Neural cell (in vitro differentiated cells): Measurements from ENCODE around the gene PTPRS. TPM values are rescaled to one million over a fixed set of nuclear protein-coding genes. Genes with fewer than 3 reads are reported as not detected.

Experiments
- H2AFZ ChIP-seq: fragments of 200-600, 300-800 bp; sonication (generic), shearing (Covaris generic); 2 replicates; pipeline ENCODE4 v1.6.0; 2014; ENCODE audit warnings: low read depth, mild to moderate bottlenecking, antibody characterized with exemption, low read length, moderate library complexity
- H3F3A ChIP-seq: fragments of 200-600 bp; shearing (Covaris generic); 2 replicates; pipeline ENCODE4 v1.6.1; 2016; ENCODE audit warnings: mild to moderate bottlenecking, moderate library complexity, mixed read lengths, antibody characterized with exemption, low read length; ENCODE audit not compliant: insufficient read depth, poor library complexity, severe bottlenecking
- H3K27ac ChIP-seq: fragments of 200-600, 300-800 bp; sonication (generic), shearing (Covaris generic); 2 replicates; pipeline ENCODE4 v1.5.1; 2014; ENCODE audit warnings: mild to moderate bottlenecking, low read length, moderate library complexity
- H3K27me3 ChIP-seq: fragments of 300-800, 200-600 bp; sonication (generic), shearing (Covaris generic); 2 replicates; pipeline ENCODE4 v1.6.0; 2014; ENCODE audit warnings: mild to moderate bottlenecking, low read depth, low read length, moderate library complexity; ENCODE audit not compliant: insufficient read depth
- H3K36me3 ChIP-seq: fragments of 300-800, 200-600 bp; sonication (generic), shearing (Covaris generic); 2 replicates; pipeline ENCODE4 v1.5.1; 2014; ENCODE audit warnings: mild to moderate bottlenecking, antibody characterized with exemption, low read length, moderate library complexity; ENCODE audit not compliant: insufficient read depth
- H3K4me2 ChIP-seq: fragments of 300-800, 200-600 bp; sonication (generic), shearing (Covaris generic); 2 replicates; pipeline ENCODE4 v1.6.0; 2014; ENCODE audit warnings: mild to moderate bottlenecking, low read length
- H3K4me3 ChIP-seq: fragments of 300-800, 200-600 bp; sonication (generic), shearing (Covaris generic); 2 replicates; pipeline ENCODE4 v1.5.1; 2014; ENCODE audit warnings: mild to moderate bottlenecking, low read length, moderate library complexity
- H3K79me2 ChIP-seq: fragments of 200-600 bp; shearing (Covaris generic); replicated peaks from 2 replicates; pipeline ENCODE4 v1.6.0; 2014; ENCODE audit warnings: mild to moderate bottlenecking, low read length, moderate library complexity; ENCODE audit not compliant: insufficient read depth
- H3K9ac ChIP-seq: fragments of 300-800, 200-600 bp; sonication (generic), shearing (Covaris generic); 2 replicates; pipeline ENCODE4 v1.6.1; 2016; ENCODE audit warnings: mild to moderate bottlenecking, low read length, mixed read lengths
- H3K9me2 ChIP-seq: fragments of 200-600 bp; shearing (Covaris generic); 2 replicates; pipeline ENCODE4 v1.6.1; 2016; ENCODE audit warnings: mild to moderate bottlenecking, low read length, mixed read lengths; ENCODE audit not compliant: insufficient read depth
- H3K9me3 ChIP-seq: fragments of 200-600, 300-800 bp; sonication (generic), shearing (Covaris generic); 2 replicates; pipeline ENCODE4 v1.6.1; 2016; ENCODE audit warnings: mild to moderate bottlenecking, mixed run types, low read length, moderate library complexity, mixed read lengths
- H4K20me1 ChIP-seq: fragments of 200-600 bp; shearing (Covaris generic); 2 replicates; pipeline ENCODE4 v1.6.1; 2016; ENCODE audit warnings: mild to moderate bottlenecking, mixed run types; ENCODE audit not compliant: insufficient read depth
- EP300 ChIP-seq: fragments of 450-650 bp; conservative IDR thresholded peaks from 2 replicates; pipeline ENCODE4 v1.6.1; 2014; ENCODE audit warnings: antibody characterized with exemption, mild to moderate bottlenecking, moderate library complexity; ENCODE audit not compliant: poor library complexity, severe bottlenecking
- EZH2 ChIP-seq: fragments of 200-600, 300-800 bp; shearing (Covaris generic), sonication (generic); IDR thresholded peaks from 2 replicates; pipeline ENCODE4 v1.6.1; 2014; ENCODE audit warnings: antibody characterized with exemption, low read length, borderline replicate concordance, mild to moderate bottlenecking; ENCODE audit not compliant: insufficient read depth, poor library complexity, severe bottlenecking
- MXI1 ChIP-seq: fragments of 450-650 bp; conservative IDR thresholded peaks from 2 replicates; pipeline ENCODE4 v1.6.1; 2014; ENCODE audit warnings: antibody characterized with exemption, mild to moderate bottlenecking; ENCODE audit not compliant: poor library complexity, severe bottlenecking
- POLR2AphosphoS5 ChIP-seq: IDR thresholded peaks from 2 replicates; pipeline ENCODE4 v1.6.1; 2012
- RAD21 ChIP-seq: fragments of 450-650 bp; conservative IDR thresholded peaks from 2 replicates; pipeline ENCODE4 v1.6.1; 2014; ENCODE audit warnings: antibody characterized with exemption, mild to moderate bottlenecking, moderate library complexity
- REST ChIP-seq: IDR thresholded peaks from 2 replicates; pipeline ENCODE4 v1.6.1; 2012; ENCODE audit warnings: borderline replicate concordance
- SMC3 ChIP-seq: fragments of 450-650 bp; conservative IDR thresholded peaks from 2 replicates; pipeline ENCODE4 v1.6.1; 2014; ENCODE audit warnings: antibody characterized with exemption, mild to moderate bottlenecking, moderate library complexity; ENCODE audit not compliant: poor library complexity
- TAF1 ChIP-seq: IDR thresholded peaks from 2 replicates; pipeline ENCODE4 v1.6.1; 2012; ENCODE audit warnings: low read depth
- polyA plus RNA-seq: library from polyadenylated mRNA; depleted of rRNA; stranded (reverse); fragments of >200 nt; gene quantifications from 2 replicates; pipeline ENCODE4 v1.2.3, GENCODE V29; 2014
- TF ChIP-seq, protein P1 (sequence below): fragments of 450-650 bp; IDR thresholded peaks from 2 replicates; pipeline ENCODE4 v1.5.1; 2014; ENCODE audit warnings: antibody characterized with exemption, mild to moderate bottlenecking, moderate library complexity; ENCODE audit not compliant: poor library complexity, severe bottlenecking

The PTPRS gene
- polyA plus RNA-seq, 1 donor from 2014 or later = 121 TPM

DNA sequence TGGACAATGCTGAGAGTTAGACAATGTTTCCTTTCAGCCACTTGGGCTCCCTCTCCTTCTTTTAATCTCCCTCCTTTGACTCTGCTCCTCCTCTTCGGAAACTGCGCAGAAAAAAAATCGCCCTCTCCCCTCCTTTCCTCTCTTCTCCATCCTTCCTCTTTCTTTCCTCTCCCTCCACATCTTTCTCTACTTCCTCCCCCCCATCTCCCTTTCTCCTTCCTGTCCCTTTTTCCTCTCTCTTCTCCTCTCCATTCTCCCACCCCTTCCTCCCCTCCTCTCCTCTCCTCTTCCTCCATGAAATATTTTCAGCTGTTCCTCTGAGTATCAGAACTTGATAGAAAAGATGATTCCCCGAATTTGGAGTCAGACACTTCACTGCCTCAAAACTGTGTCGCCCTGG, 15.1 kb upstream of the PTPRS start:
- Histone ChIP-seq H3K79me2 (no peaks in the 10 kb centered on the region), H3K4me3 (no peak overlapping the region), H3K27me3 (no peaks in the 10 kb centered on the region), H3F3A (no peaks in the 10 kb centered on the region), H4K20me1 (no peaks in the 10 kb centered on the region), H3K4me2 (no peak overlapping the region), H3K9me3 (no peaks in the 10 kb centered on the region), H3K9me2 (no peaks in the 10 kb centered on the region), H3K36me3 (no peaks in the 10 kb centered on the region), H3K9ac (no peak overlapping the region), H2AFZ (no peak overlapping the region), H3K27ac (no peak overlapping the region)
- TF ChIP-seq REST (no peak), EZH2 (no peak), TAF1 (no peak), EP300 (no peak), MXI1 (no peak), RAD21 (no peak), SMC3 (no peak), POLR2AphosphoS5 (no peak)
- TF ChIP-seq, protein P1, sequence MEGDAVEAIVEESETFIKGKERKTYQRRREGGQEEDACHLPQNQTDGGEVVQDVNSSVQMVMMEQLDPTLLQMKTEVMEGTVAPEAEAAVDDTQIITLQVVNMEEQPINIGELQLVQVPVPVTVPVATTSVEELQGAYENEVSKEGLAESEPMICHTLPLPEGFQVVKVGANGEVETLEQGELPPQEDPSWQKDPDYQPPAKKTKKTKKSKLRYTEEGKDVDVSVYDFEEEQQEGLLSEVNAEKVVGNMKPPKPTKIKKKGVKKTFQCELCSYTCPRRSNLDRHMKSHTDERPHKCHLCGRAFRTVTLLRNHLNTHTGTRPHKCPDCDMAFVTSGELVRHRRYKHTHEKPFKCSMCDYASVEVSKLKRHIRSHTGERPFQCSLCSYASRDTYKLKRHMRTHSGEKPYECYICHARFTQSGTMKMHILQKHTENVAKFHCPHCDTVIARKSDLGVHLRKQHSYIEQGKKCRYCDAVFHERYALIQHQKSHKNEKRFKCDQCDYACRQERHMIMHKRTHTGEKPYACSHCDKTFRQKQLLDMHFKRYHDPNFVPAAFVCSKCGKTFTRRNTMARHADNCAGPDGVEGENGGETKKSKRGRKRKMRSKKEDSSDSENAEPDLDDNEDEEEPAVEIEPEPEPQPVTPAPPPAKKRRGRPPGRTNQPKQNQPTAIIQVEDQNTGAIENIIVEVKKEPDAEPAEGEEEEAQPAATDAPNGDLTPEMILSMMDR = no peak

DNA sequence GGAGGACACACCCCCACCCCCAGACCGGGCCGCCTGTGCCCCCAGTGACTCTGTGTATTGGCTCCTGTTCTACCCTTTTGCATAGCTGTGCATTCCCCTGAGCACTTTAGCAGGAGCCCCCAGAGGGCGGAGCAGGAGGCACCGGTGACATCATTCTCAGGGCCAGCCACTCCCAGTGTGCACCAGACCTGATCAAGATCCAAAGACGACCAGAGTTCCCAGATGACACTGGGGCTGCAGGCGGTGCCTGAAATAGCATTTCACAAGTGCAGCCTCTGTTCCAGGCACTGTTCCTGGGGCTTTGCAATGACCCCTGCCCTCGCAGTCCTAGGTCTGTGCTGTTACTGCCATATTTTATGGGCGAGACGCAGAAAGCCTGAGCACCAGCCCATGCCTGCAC, 14.5 kb upstream of the PTPRS start:
- no peaks in the 10 kb centered on the region for H3K36me3 ChIP-seq

More for the DNA sequence above, 14.5 kb upstream of the PTPRS start:
- Histone ChIP-seq H4K20me1 (no peaks in the 10 kb centered on the region), H3K9ac (no peak overlapping the region), H3K79me2 (no peaks in the 10 kb centered on the region), H3F3A (no peaks in the 10 kb centered on the region), H3K4me2 (no peak overlapping the region), H3K27ac (no peak overlapping the region), H2AFZ (no peak overlapping the region), H3K9me3 (no peaks in the 10 kb centered on the region), H3K9me2 (no peaks in the 10 kb centered on the region), H3K4me3 (no peak overlapping the region), H3K27me3 (no peaks in the 10 kb centered on the region)
- TF ChIP-seq POLR2AphosphoS5 (no peak), TAF1 (no peak), EZH2 (no peak), REST (no peak), RAD21 (no peak), SMC3 (no peak), MXI1 (no peak)
- TF ChIP-seq, protein P1 = no peak
